GM12878 (cell line): ENCODE results near the gene TNIP1. TPM values are rescaled to one million over a fixed set of nuclear protein-coding genes. Genes with fewer than 3 reads are reported as not detected.

Source experiments
- ATAC-seq: fragments of 200-7000 bp; cut with Tn5 transposase; 3 replicates; pipeline ENCODE4 v1.9.1; 2020; ENCODE audit warnings: mild to moderate bottlenecking, moderate library complexity
- BruUV-seq: library from RNA; stranded (reverse); fragments of 400-500 nt; replicated peaks from 2 replicates; lab custom pipeline; 2021; lab: Mats Ljungman, UMichigan
- CTCF ChIA-PET: fragments of 300-600 bp; sonication (Branson Sonifier 250); formaldehyde crosslinking; extraction: SDS; loops from one replicate; lab custom pipeline; 2021; ENCODE audit warnings: inconsistent platforms; lab: Yijun Ruan, JAX
- POLR2A ChIA-PET: fragments of 350-600 bp; formaldehyde crosslinking; extraction: SDS; loops from one replicate; lab custom pipeline; 2021; ENCODE audit warnings: inconsistent platforms; lab: Charles Lee
- RAD21 ChIA-PET: fragments of 300-600 bp; sonication (Branson Sonifier 250); formaldehyde crosslinking; loops from one replicate; lab custom pipeline; 2023; ENCODE audit warnings: antibody characterized with exemption; ENCODE audit not compliant: unreplicated experiment; lab: Charles Lee
- SMC1A ChIA-PET: fragments of 300-600 bp; sonication (Branson Sonifier 250); formaldehyde crosslinking; loops from one replicate; lab custom pipeline; 2023; ENCODE audit not compliant: unreplicated experiment, uncharacterized antibody; lab: Charles Lee
- DNase-seq: peaks from one replicate; pipeline ENCODE4 v3.0.0-alpha.2; 2011; ENCODE audit warnings: low read depth, low spot score
- FAIRE-seq: peaks from 3 replicates; lab custom pipeline; 2011; peaks lifted over from hg19 to GRCh38; lab: Jason Lieb, UNC
- H2AFZ ChIP-seq: 2 replicates; pipeline ENCODE4 v1.6.0; 2011; ENCODE audit warnings: low read depth, low read length, control low read depth; ENCODE audit not compliant: control insufficient read depth
- H3K27ac ChIP-seq: 2 replicates; pipeline ENCODE4 v1.5.1; 2011; ENCODE audit warnings: control low read depth; ENCODE audit not compliant: control insufficient read depth, insufficient read depth
- H3K27me3 ChIP-seq, 2 experiments: replicated peaks in 1 of 2; 2 replicates each; pipeline versions ENCODE4 v1.6.0 to v1.6.1; 2011; ENCODE audit warnings: low read length in 1 of 2; ENCODE audit not compliant: control insufficient read depth in 2 of 2, insufficient read depth in 2 of 2
- H3K36me3 ChIP-seq, 2 experiments: 2 replicates each; pipeline ENCODE4 v1.5.1; 2011; ENCODE audit warnings: low read length in 1 of 2; ENCODE audit not compliant: control insufficient read depth in 2 of 2, insufficient read depth in 2 of 2
- H3K4me1 ChIP-seq: 2 replicates; pipeline ENCODE4 v1.6.1; 2011; ENCODE audit warnings: mild to moderate bottlenecking, low read length, moderate library complexity, mixed read lengths; ENCODE audit not compliant: control insufficient read depth, insufficient read depth
- H3K4me2 ChIP-seq: 2 replicates; pipeline ENCODE4 v1.6.0; 2011; ENCODE audit warnings: control low read depth; ENCODE audit not compliant: control insufficient read depth, insufficient read depth
- H3K4me3 ChIP-seq: fragments of 200-600 bp; sonication (generic); 2 replicates; pipeline ENCODE4 v1.5.1; 2016
- H3K79me2 ChIP-seq: 2 replicates; pipeline ENCODE4 v1.6.0; 2011; ENCODE audit warnings: low read length; ENCODE audit not compliant: control insufficient read depth, insufficient read depth
- H3K9ac ChIP-seq: 2 replicates; pipeline ENCODE4 v1.8.0; 2011; ENCODE audit warnings: low read length, control low read depth, mixed read lengths; ENCODE audit not compliant: control insufficient read depth, insufficient read depth
- H3K9me3 ChIP-seq: replicated peaks from 3 replicates; pipeline ENCODE4 v1.5.1; 2011; ENCODE audit warnings: mild to moderate bottlenecking, low read length; ENCODE audit not compliant: control insufficient read depth, insufficient read depth
- H4K20me1 ChIP-seq: 2 replicates; pipeline ENCODE4 v1.6.0; 2011; ENCODE audit not compliant: control insufficient read depth, insufficient read depth
- POLR2A ChIP-seq: IDR thresholded peaks from 2 replicates; pipeline ENCODE4 v1.6.1; 2011; ENCODE audit warnings: low read depth, mild to moderate bottlenecking, low read length
- WGBS: methylation state at CpG from one replicate; pipeline ENCODE4 v1.1.6; 2016; ENCODE audit warnings: low lambda C conversion rate; ENCODE audit not compliant: insufficient replicate concordance, insufficient coverage; ENCODE audit errors: missing lambda C conversion rate; 5-methylcytosine and 5-hydroxymethylcytosine counted together
- in situ Hi-C: fragments of 300-500 bp; cut with MboI; formaldehyde crosslinking; loops from 9 replicates; pipeline ENCODE4 v1.14.3; 2018; ENCODE audit warnings: mixed read lengths
- intact Hi-C: fragments of 100-400 bp; cut with micrococcal nuclease; formaldehyde crosslinking; loops from one replicate; pipeline ENCODE4 v1.14.2; 2022; ENCODE audit not compliant: unreplicated experiment
- polyA plus RNA-seq, 11 experiments: library from polyadenylated mRNA; depleted of rRNA in 4 of 11; unstranded in 6 of 11; stranded (reverse) in 5 of 11; fragments of >200 nt; fragmentation: Nextera tagmentation in 4 of 11; fragmentation: Illumina TruSeq in 1 of 11; extraction: Ambion mirVana in 4 of 11; extraction: Trizol in 1 of 11; gene quantifications; 1 replicate in 1 of 11; 2 replicates in 10 of 11; pipeline versions ENCODE4 v1.2.1 to v1.2.3, GENCODE V29; 2011 to 2016; ENCODE audit warnings: inconsistent platforms in 2 of 11, missing spikeins in 2 of 11, low read depth in 1 of 11
- total RNA-seq, 4 experiments: library from RNA; depleted of rRNA in 3 of 4; stranded (reverse); fragments of >200 nt in 3 of 4; fragmentation: Illumina TruSeq in 1 of 4; extraction: Trizol in 1 of 4; gene quantifications; 2 replicates each; pipeline versions ENCODE4 v1.2.1 to v1.2.3, GENCODE V29; 2013 to 2021
- TF ChIP-seq, protein P1 (sequence below), 3 experiments: IDR thresholded peaks in 2 of 3; conservative IDR thresholded peaks in 1 of 3; 2 replicates each; pipeline ENCODE4 v1.5.1; 2011; ENCODE audit warnings: low read depth in 3 of 3, low read length in 3 of 3, mild to moderate bottlenecking in 3 of 3, control low read depth in 2 of 3, moderate library complexity in 2 of 3, inconsistent platforms in 1 of 3, mixed read lengths in 1 of 3; ENCODE audit not compliant: control insufficient read depth in 2 of 3, insufficient read depth in 1 of 3; ENCODE audit errors: extremely low read depth in 1 of 3
- TF ChIP-seq, protein P2 (sequence below): fragments of 450-650 bp; IDR thresholded peaks from 2 replicates; pipeline ENCODE4 v1.6.1; 2017; ENCODE audit warnings: mild to moderate bottlenecking, moderate library complexity

TNIP1 gene
- total and polyA plus RNA-seq, 10 of the 15 experiments (the other 5 are each of a cell fraction or from before 2014, with no cell fraction given): 4.4 to 279 (median 150) TPM

DNA sequence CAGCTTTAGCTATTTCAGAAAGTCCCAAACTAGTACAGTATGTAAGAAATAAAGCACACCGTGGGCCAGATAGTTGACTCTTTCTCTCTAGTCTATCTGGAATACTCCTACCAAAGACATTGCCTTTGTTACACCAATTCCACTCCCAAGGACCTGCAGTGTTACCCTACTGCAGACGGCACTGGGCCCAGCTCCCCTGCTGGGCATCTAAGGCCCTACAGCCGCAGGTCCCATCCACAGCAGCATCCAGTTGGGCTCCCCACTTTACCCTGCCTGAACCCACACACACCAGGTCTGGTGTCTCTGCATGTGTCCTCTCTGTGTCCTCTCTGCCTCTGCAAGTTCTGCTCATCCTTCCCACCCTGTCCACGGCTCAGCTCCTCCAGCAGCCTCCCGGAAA, 22.5 kb downstream of the TNIP1 start:
- Histone ChIP-seq H3K9ac (no peak overlapping the region), H3K9me3 (no peaks in the 10 kb centered on the region), H3K27ac (peak overlapping the region; percentile 86; the same call in 1 of the 2 replicates), H3K27me3 (no peaks in the 10 kb centered on the region), H3K4me2 (no peak overlapping the region; the same call in 1 of the 2 replicates), H3K36me3 (peaks cover 61 to 80% of the 10 kb centered on the region in 2 experiments), H3K4me1 (peaks cover 39% of the 10 kb centered on the region), H4K20me1 (peaks cover 9% of the 10 kb centered on the region), H3K4me3 (no peak overlapping the region), H3K79me2 (peaks cover 50% of the 10 kb centered on the region), H2AFZ (no peak overlapping the region)
- BruUV-seq: no TSS peak
- WGBS: 55% methylated on average over 5 of the region's 5 CpGs
- no peak for ATAC-seq
- POLR2A ChIA-PET: interaction anchor here (0.6 to 1.7 kb wide), 4 partner anchors 12 to 483 kb away, joined by 3 to 5 read pairs (median 4); no protein-coding TSS in a partner anchor
- DNase-seq: no peak
- FAIRE-seq: no peak
- RAD21 ChIA-PET: interaction anchor here (0.9 to 2.0 kb wide), 7 partner anchors 14 to 106 kb away, joined by 3 to 23 read pairs (median 4); no protein-coding TSS in a partner anchor
- CTCF ChIA-PET: interaction anchor here (0.6 to 15.8 kb wide), 12 partner anchors 9 to 199 kb away, joined by 3 to 691 read pairs (median 4); partner anchors contain the start of gene ANXA6
- TF ChIP-seq, protein P1, sequence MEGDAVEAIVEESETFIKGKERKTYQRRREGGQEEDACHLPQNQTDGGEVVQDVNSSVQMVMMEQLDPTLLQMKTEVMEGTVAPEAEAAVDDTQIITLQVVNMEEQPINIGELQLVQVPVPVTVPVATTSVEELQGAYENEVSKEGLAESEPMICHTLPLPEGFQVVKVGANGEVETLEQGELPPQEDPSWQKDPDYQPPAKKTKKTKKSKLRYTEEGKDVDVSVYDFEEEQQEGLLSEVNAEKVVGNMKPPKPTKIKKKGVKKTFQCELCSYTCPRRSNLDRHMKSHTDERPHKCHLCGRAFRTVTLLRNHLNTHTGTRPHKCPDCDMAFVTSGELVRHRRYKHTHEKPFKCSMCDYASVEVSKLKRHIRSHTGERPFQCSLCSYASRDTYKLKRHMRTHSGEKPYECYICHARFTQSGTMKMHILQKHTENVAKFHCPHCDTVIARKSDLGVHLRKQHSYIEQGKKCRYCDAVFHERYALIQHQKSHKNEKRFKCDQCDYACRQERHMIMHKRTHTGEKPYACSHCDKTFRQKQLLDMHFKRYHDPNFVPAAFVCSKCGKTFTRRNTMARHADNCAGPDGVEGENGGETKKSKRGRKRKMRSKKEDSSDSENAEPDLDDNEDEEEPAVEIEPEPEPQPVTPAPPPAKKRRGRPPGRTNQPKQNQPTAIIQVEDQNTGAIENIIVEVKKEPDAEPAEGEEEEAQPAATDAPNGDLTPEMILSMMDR (IDR thresholded peaks at IDR 0.05 in 2 of 3, conservative IDR thresholded peaks at IDR 0.05 in 1 of 3; ENCODE audit: control insufficient read depth in 2 of 3, extremely low read depth in 1 of 3, insufficient read depth in 1 of 3, low read depth in 3 of 3, low read length in 3 of 3): peak in 2 of 3 experiments; percentile 19 to 20; a peak in 1 of 6 replicates
- TF ChIP-seq POLR2A: peak; percentile 51
- TF ChIP-seq, protein P2, sequence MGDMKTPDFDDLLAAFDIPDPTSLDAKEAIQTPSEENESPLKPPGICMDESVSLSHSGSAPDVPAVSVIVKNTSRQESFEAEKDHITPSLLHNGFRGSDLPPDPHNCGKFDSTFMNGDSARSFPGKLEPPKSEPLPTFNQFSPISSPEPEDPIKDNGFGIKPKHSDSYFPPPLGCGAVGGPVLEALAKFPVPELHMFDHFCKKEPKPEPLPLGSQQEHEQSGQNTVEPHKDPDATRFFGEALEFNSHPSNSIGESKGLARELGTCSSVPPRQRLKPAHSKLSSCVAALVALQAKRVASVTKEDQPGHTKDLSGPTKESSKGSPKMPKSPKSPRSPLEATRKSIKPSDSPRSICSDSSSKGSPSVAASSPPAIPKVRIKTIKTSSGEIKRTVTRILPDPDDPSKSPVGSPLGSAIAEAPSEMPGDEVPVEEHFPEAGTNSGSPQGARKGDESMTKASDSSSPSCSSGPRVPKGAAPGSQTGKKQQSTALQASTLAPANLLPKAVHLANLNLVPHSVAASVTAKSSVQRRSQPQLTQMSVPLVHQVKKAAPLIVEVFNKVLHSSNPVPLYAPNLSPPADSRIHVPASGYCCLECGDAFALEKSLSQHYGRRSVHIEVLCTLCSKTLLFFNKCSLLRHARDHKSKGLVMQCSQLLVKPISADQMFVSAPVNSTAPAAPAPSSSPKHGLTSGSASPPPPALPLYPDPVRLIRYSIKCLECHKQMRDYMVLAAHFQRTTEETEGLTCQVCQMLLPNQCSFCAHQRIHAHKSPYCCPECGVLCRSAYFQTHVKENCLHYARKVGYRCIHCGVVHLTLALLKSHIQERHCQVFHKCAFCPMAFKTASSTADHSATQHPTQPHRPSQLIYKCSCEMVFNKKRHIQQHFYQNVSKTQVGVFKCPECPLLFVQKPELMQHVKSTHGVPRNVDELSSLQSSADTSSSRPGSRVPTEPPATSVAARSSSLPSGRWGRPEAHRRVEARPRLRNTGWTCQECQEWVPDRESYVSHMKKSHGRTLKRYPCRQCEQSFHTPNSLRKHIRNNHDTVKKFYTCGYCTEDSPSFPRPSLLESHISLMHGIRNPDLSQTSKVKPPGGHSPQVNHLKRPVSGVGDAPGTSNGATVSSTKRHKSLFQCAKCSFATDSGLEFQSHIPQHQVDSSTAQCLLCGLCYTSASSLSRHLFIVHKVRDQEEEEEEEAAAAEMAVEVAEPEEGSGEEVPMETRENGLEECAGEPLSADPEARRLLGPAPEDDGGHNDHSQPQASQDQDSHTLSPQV: no peak
- in situ Hi-C loops (no loop called here), intact Hi-C loops (no loop called here)
- SMC1A ChIA-PET: interaction anchor here (0.8 to 4.4 kb wide), 22 partner anchors 9 to 155 kb away, joined by 3 to 61 read pairs (median 4); no protein-coding TSS in a partner anchor
